GM13976 (cell line): Measurements from ENCODE around the gene CLCN7.
"Not testable (repeated sequence)": the region's sequence is repeated elsewhere in the genome, so short reads cannot be mapped to it uniquely, and the experiment has no call there.

ENCODE experiments used
- DNase-seq: peaks from one replicate; pipeline ENCODE4 v3.0.0; 2012; ENCODE audit warnings: low spot score
- CTCF ChIP-seq: IDR thresholded peaks from 2 replicates; pipeline ENCODE4 v1.5.1; 2012; ENCODE audit warnings: borderline replicate concordance, mild to moderate bottlenecking; ENCODE audit not compliant: insufficient read depth; ENCODE audit errors: extremely low read depth, missing control alignments, control extremely low read depth
- in situ Hi-C: fragments of 300-500 bp; cut with MboI; formaldehyde crosslinking; loops from one replicate; pipeline ENCODE4 v1.12.0; 2022; ENCODE audit warnings: low sequenced_read_pairs, mixed read lengths, inconsistent platforms; ENCODE audit not compliant: unreplicated experiment

The CLCN7 gene

GRCh38 chr16:1469693-1470201, 5.1 kb downstream of the CLCN7 start:
- no peak for TF ChIP-seq CTCF
- in situ Hi-C loops, result no loop called here
- DNase-seq, result no peak

- in situ Hi-C loops, DNase-seq: not testable (repeated sequence)
Measured at GRCh38 chr16:1469141-1469540, 5.7 kb downstream of the CLCN7 start.

GRCh38 chr16:1468426-1468810, 6.4 kb downstream of the CLCN7 start:
- no peak for TF ChIP-seq CTCF
- in situ Hi-C loops, result no loop called here
- DNase-seq, result no peak

GRCh38 chr16:1466968-1467521, 7.8 kb downstream of the CLCN7 start:
- no peak for TF ChIP-seq CTCF
- no peak for DNase-seq
- in situ Hi-C loops, result no loop called here

GRCh38 chr16:1466054-1466453, 8.8 kb downstream of the CLCN7 start:
- in situ Hi-C loops, result no loop called here
- DNase-seq, result no peak
- TF ChIP-seq CTCF, result no peak

- TF ChIP-seq CTCF, result no peak
- in situ Hi-C loops, result no loop called here
- DNase-seq, result no peak
Measured at GRCh38 chr16:1465567-1465915, 9.3 kb downstream of the CLCN7 start.

- in situ Hi-C loops, result no loop called here
- no peak for DNase-seq
- TF ChIP-seq CTCF, result no peak
Measured at GRCh38 chr16:1464894-1465566, 9.8 kb downstream of the CLCN7 start.
